Endothelial cell of umbilical vein (primary cell): ENCODE measurements around the gene RIGI. TPM values are rescaled to one million over a fixed set of nuclear protein-coding genes. Genes with fewer than 3 reads are reported as not detected.

Experiments used
- BruUV-seq: library from RNA; stranded (reverse); fragments of 400-500 nt; replicated peaks from 2 replicates; lab custom pipeline; 2021; lab: Mats Ljungman, UMichigan
- CTCF ChIA-PET: fragments of 300-600, 350-600 bp; sonication (Branson Sonifier 250); formaldehyde crosslinking; loops from one replicate; lab custom pipeline; 2021; ENCODE audit warnings: antibody characterized with exemption, inconsistent platforms; lab: Charles Lee
- POLR2A ChIA-PET: fragments of 300-600, 350-600 bp; sonication (Branson Sonifier 250); formaldehyde crosslinking; loops from one replicate; lab custom pipeline; 2021; ENCODE audit warnings: antibody characterized with exemption, inconsistent platforms; lab: Charles Lee
- DNase-seq: peaks from one replicate; pipeline ENCODE4 v3.0.0-alpha.2; 2011; ENCODE audit warnings: low read depth, low spot score
- FAIRE-seq: peaks from 2 replicates; lab custom pipeline; 2011; peaks lifted over from hg19 to GRCh38; lab: Jason Lieb, UNC
- H2AFZ ChIP-seq: 2 replicates; pipeline ENCODE4 v1.6.0; 2012; ENCODE audit warnings: low read depth, low read length, control low read depth, inconsistent platforms
- H3K27ac ChIP-seq: 2 replicates; pipeline ENCODE4 v1.5.1; 2011; ENCODE audit warnings: low read depth, mild to moderate bottlenecking, control low read depth, low read length, moderate library complexity; ENCODE audit not compliant: insufficient read depth
- H3K27me3 ChIP-seq, 2 experiments: 2 replicates each; pipeline versions ENCODE4 v1.6.0 to v1.6.1; 2011; ENCODE audit warnings: low read length in 2 of 2, mixed read lengths in 1 of 2; ENCODE audit not compliant: control insufficient read depth in 2 of 2, insufficient read depth in 2 of 2
- H3K36me3 ChIP-seq, 2 experiments: 2 replicates in 1 of 2; 3 replicates in 1 of 2; pipeline ENCODE4 v1.5.1; 2011; ENCODE audit warnings: low read length in 2 of 2, mild to moderate bottlenecking in 1 of 2, moderate library complexity in 1 of 2; ENCODE audit not compliant: control insufficient read depth in 2 of 2, insufficient read depth in 2 of 2; ENCODE audit errors: extremely low read depth in 1 of 2
- H3K4me1 ChIP-seq: 3 replicates; pipeline ENCODE4 v1.5.1; 2011; ENCODE audit warnings: mild to moderate bottlenecking, low read length; ENCODE audit not compliant: control insufficient read depth, insufficient read depth; ENCODE audit errors: extremely low read depth
- H3K4me2 ChIP-seq: 2 replicates; pipeline ENCODE4 v1.6.1; 2011; ENCODE audit warnings: low read length, control low read depth, mixed read lengths; ENCODE audit not compliant: insufficient read depth
- H3K4me3 ChIP-seq, 3 experiments: fragments of 200-600 bp in 1 of 3; sonication (generic), shearing (Covaris generic) in 1 of 3; replicated peaks in 1 of 3; 2 replicates each; pipeline ENCODE4 v1.5.1; 2011 to 2016; ENCODE audit warnings: control low read depth in 3 of 3, low read length in 3 of 3, mild to moderate bottlenecking in 2 of 3, inconsistent platforms in 1 of 3, low read depth in 1 of 3, moderate library complexity in 1 of 3; ENCODE audit not compliant: insufficient read depth in 1 of 3
- H3K79me2 ChIP-seq: 2 replicates; pipeline ENCODE4 v1.6.0; 2012; ENCODE audit warnings: low read length, inconsistent platforms; ENCODE audit not compliant: control insufficient read depth, insufficient read depth
- H3K9ac ChIP-seq: replicated peaks from 2 replicates; pipeline ENCODE3; 2011; ENCODE audit warnings: low read length, control low read depth; ENCODE audit not compliant: insufficient read depth; ENCODE audit errors: extremely low read depth
- H3K9me1 ChIP-seq: replicated peaks from 3 replicates; pipeline ENCODE4 v1.6.0; 2011; ENCODE audit warnings: mild to moderate bottlenecking, low read length; ENCODE audit not compliant: control insufficient read depth, insufficient read depth; ENCODE audit errors: extremely low read depth
- H3K9me3 ChIP-seq: replicated peaks from 2 replicates; pipeline ENCODE4 v1.5.1; 2012; ENCODE audit warnings: low read length, inconsistent platforms; ENCODE audit not compliant: control insufficient read depth, insufficient read depth
- H4K20me1 ChIP-seq: replicated peaks from 2 replicates; pipeline ENCODE3; 2011; ENCODE audit warnings: mild to moderate bottlenecking, low read length; ENCODE audit not compliant: control insufficient read depth, insufficient read depth; ENCODE audit errors: extremely low read depth
- EZH2 ChIP-seq: IDR thresholded peaks from 2 replicates; pipeline ENCODE4 v1.6.1; 2012; ENCODE audit warnings: borderline replicate concordance, low read depth, mild to moderate bottlenecking, moderate library complexity, low read length, inconsistent platforms; ENCODE audit not compliant: severe bottlenecking
- FOS ChIP-seq: IDR thresholded peaks from 2 replicates; pipeline ENCODE4 v1.6.1; 2011; ENCODE audit warnings: mild to moderate bottlenecking, low read length, moderate library complexity, borderline replicate concordance; ENCODE audit not compliant: insufficient read depth
- GATA2 ChIP-seq: IDR thresholded peaks from 2 replicates; pipeline ENCODE4 v1.7.0; 2011; ENCODE audit warnings: low read depth, mild to moderate bottlenecking, moderate library complexity, mixed read lengths, low read length; ENCODE audit not compliant: insufficient read length, insufficient read depth
- JUN ChIP-seq: IDR thresholded peaks from 2 replicates; pipeline ENCODE4 v1.6.1; 2011; ENCODE audit warnings: borderline replicate concordance, low read depth; ENCODE audit not compliant: insufficient read length, insufficient read depth
- MYC ChIP-seq: IDR thresholded peaks from one replicate; pipeline ENCODE4 v1.6.1; 2011; ENCODE audit warnings: mild to moderate bottlenecking, low read depth, low read length
- POLR2A ChIP-seq: IDR thresholded peaks from 2 replicates; pipeline ENCODE4 v1.6.1; 2012; ENCODE audit warnings: low read depth, mild to moderate bottlenecking, control low read depth, low read length
- POLR2AphosphoS5 ChIP-seq: IDR thresholded peaks from 2 replicates; pipeline ENCODE4 v1.6.1; 2012; ENCODE audit warnings: low read depth, mild to moderate bottlenecking, control low read depth, low read length, moderate library complexity; ENCODE audit not compliant: insufficient read depth
- dilution Hi-C: fragments of 300-500 bp; cut with MboI; formaldehyde crosslinking; loops from one replicate; pipeline ENCODE4 v1.15.0; 2019; ENCODE audit warnings: low sequenced_read_pairs; ENCODE audit not compliant: extremely low pct_ligation_motif_present
- intact Hi-C: fragments of 100-400 bp; cut with micrococcal nuclease; formaldehyde crosslinking; loops from one replicate; pipeline ENCODE4 v1.10.0; 2022
- polyA plus RNA-seq, 4 experiments: library from polyadenylated mRNA; depleted of rRNA in 3 of 4; stranded (reverse) in 3 of 4; unstranded in 1 of 4; fragments of >200 nt; gene quantifications; 2 replicates each; pipeline versions ENCODE4 v1.2.1 to v1.2.3, GENCODE V29; 2011 to 2012; ENCODE audit warnings: missing spikeins in 1 of 4
- total RNA-seq: library from RNA; stranded (reverse); gene quantifications from 2 replicates; pipeline ENCODE4 v1.2.3, GENCODE V29; 2021
- TF ChIP-seq, protein P1 (sequence below), 2 donors: IDR thresholded peaks; 1 replicate in 1 of 2; 2 replicates in 1 of 2; pipeline ENCODE4 v1.5.1; 2011; ENCODE audit warnings: low read length in 2 of 2, mild to moderate bottlenecking in 2 of 2, moderate library complexity in 2 of 2, control low read depth in 1 of 2, inconsistent platforms in 1 of 2, low read depth in 1 of 2; ENCODE audit not compliant: insufficient read depth in 1 of 2; ENCODE audit errors: extremely low read depth in 1 of 2
- TF ChIP-seq, protein P2 (sequence below): IDR thresholded peaks from 2 replicates; pipeline ENCODE4 v1.6.1; 2011; ENCODE audit not compliant: insufficient read depth, insufficient read length

Gene RIGI
- total and polyA plus RNA-seq, 2 donors (not counting 3 experiments of a cell fraction or from before 2014, with no cell fraction given), result 4.5 to 13.3 TPM

DNA sequence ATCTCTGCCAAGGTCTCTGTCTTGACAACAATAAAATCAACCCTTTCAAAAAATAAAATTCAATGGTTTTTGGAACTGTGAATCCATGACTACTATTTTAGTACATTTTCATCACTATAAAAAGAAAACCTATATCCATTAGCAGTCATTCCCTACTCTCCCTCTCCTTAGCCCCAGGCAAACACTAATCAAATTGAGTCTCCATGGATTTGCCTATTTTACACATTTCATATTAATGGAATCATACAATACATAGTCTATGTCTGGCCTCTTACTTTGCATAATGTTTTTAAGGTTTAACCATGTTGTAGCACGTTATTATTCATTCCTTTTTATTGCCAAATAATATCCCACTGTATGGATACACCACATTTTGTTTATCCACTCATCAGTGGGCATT, 24.1 kb downstream of the RIGI start:
- CTCF ChIA-PET, result no interaction called here

More for the DNA sequence above, 24.1 kb downstream of the RIGI start:
- Histone ChIP-seq H3K27me3 (no peaks in the 10 kb centered on the region), H3K27ac (peak overlapping the region; percentile 90), H2AFZ (no peak overlapping the region), H3K4me1 (peaks cover 42% of the 10 kb centered on the region), H3K9ac (no peak overlapping the region), H3K9me3 (no peaks in the 10 kb centered on the region), H3K4me2 (peak overlapping the region; percentile 59), H4K20me1 (no peaks in the 10 kb centered on the region), H3K79me2 (peaks cover 5% of the 10 kb centered on the region), H3K4me3 (no peak overlapping the region), H3K9me1 (no peaks in the 10 kb centered on the region), H3K36me3 (peaks cover 0 to 4% of the 10 kb centered on the region in 2 experiments)
- DNase-seq, result no peak
- POLR2A ChIA-PET, result interaction anchor here (1.3 kb wide), 1 partner anchor 24 kb away, joined by 5 read pairs; the partner anchor contains the start of gene RIGI
- no TSS peak for BruUV-seq
- dilution Hi-C loops (no loop called here), intact Hi-C loops (loop anchor here (1.0 to 2.0 kb wide), 4 partner anchors 24 to 523 kb away; partner anchors contain the start of genes DNAJA1, RIGI, SMIM27 and TOPORS)
- no peak for TF ChIP-seq EZH2
- TF ChIP-seq, protein P1, sequence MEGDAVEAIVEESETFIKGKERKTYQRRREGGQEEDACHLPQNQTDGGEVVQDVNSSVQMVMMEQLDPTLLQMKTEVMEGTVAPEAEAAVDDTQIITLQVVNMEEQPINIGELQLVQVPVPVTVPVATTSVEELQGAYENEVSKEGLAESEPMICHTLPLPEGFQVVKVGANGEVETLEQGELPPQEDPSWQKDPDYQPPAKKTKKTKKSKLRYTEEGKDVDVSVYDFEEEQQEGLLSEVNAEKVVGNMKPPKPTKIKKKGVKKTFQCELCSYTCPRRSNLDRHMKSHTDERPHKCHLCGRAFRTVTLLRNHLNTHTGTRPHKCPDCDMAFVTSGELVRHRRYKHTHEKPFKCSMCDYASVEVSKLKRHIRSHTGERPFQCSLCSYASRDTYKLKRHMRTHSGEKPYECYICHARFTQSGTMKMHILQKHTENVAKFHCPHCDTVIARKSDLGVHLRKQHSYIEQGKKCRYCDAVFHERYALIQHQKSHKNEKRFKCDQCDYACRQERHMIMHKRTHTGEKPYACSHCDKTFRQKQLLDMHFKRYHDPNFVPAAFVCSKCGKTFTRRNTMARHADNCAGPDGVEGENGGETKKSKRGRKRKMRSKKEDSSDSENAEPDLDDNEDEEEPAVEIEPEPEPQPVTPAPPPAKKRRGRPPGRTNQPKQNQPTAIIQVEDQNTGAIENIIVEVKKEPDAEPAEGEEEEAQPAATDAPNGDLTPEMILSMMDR (IDR thresholded peaks at IDR 0.05; ENCODE audit: extremely low read depth in 1 of 2, insufficient read depth in 1 of 2, low read depth in 1 of 2, low read length in 2 of 2), result no peak
- TF ChIP-seq POLR2AphosphoS5, result no peak
- TF ChIP-seq, protein P2, sequence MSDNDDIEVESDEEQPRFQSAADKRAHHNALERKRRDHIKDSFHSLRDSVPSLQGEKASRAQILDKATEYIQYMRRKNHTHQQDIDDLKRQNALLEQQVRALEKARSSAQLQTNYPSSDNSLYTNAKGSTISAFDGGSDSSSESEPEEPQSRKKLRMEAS, result no peak
- no peak for TF ChIP-seq GATA2
- TF ChIP-seq POLR2A, result no peak
- no peak for TF ChIP-seq MYC
- TF ChIP-seq FOS, result no peak
- no peak for TF ChIP-seq JUN
- no peak for FAIRE-seq
